Fibroblast of pulmonary artery (primary cell): ENCODE measurements around the gene HSBP1.

Source experiments
- DNase-seq: peaks from one replicate; pipeline ENCODE4 v3.0.0-alpha.2; 2010; ENCODE audit warnings: low read depth
- H3K4me3 ChIP-seq: replicated peaks from 2 replicates; pipeline ENCODE4 v1.5.1; 2011; ENCODE audit warnings: low read depth, mild to moderate bottlenecking, control low read depth, low read length, moderate library complexity
- CTCF ChIP-seq: IDR thresholded peaks from 2 replicates; pipeline ENCODE4 v1.5.1; 2011; ENCODE audit warnings: mild to moderate bottlenecking, control low read depth, low read length, inconsistent platforms; ENCODE audit errors: missing control alignments

HSBP1 gene

GRCh38 chr16:83802554-83803205 is 5.1 kb upstream of the HSBP1 start:
- H3K4me3 ChIP-seq: peak overlapping the region; percentile 2
- DNase-seq: peak; percentile 48
- TF ChIP-seq CTCF: no peak

GRCh38 chr16:83803811-83804210 is 4.0 kb upstream of the HSBP1 start:
- no peak for TF ChIP-seq CTCF
- no peak overlapping the region for H3K4me3 ChIP-seq
- no peak for DNase-seq

GRCh38 chr16:83804366-83804765 is 3.4 kb upstream of the HSBP1 start:
- TF ChIP-seq CTCF: no peak
- DNase-seq: no peak
- no peak overlapping the region for H3K4me3 ChIP-seq

- no peak for DNase-seq
- TF ChIP-seq CTCF: no peak
- no peak overlapping the region for H3K4me3 ChIP-seq
Observed at GRCh38 chr16:83806036-83806435, 1.7 kb upstream of the HSBP1 start.

DNA sequence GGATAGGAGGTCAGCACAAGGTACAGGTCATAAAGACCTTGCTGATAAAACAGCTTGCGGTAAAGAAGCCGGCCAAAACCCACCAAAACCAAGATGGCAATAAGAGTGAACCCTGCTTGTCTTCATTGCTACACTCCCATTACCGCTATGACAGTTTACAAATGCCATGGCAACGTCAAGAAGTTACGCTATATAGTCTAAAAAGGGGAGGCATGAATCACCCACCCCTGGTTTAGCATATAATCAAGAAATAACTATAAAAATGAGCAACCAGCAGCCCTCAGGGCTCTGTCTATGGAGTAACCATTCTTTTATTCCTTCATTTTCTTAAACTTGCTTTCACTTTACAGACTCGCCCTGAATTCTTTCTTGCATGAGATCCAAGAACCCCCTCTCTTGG is 1.0 kb upstream of the HSBP1 start:
- no peak overlapping the region for H3K4me3 ChIP-seq
- DNase-seq: no peak
- TF ChIP-seq CTCF: no peak

GRCh38 chr16:83807327-83807709 is 460 bp upstream of the HSBP1 start:
- DNase-seq: no peak
- TF ChIP-seq CTCF: no peak
- peak overlapping the region; percentile 19 for H3K4me3 ChIP-seq

DNA sequence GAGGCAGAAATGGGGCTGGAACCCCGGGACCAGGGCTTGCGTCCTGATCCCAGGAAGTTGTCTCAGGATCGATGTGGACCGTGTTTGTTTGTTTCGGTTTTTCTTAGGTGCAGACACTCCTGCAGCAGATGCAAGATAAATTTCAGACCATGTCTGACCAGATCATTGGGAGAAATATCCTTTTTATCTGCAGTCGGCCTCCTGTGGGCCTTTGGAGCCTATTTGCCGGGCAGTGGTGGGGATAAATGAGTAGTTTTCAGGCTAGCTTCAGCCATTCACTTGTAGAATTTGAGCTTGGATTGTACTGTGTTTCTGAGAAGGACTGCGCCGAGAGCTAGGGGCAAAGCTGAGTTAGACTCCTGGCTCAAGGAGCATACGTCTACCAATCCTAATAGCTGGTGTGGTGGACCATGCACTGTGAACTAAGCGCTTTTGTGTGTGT is 816 bp downstream of the HSBP1 start:
- no peak for TF ChIP-seq CTCF
- H3K4me3 ChIP-seq: peak overlapping the region; percentile 89
- no peak for DNase-seq
